PFSK-1 (cell line): Measurements from ENCODE around the gene HAPLN2.

Source experiments
- FOXP2 ChIP-seq: optimal IDR thresholded peaks from 2 replicates; pipeline ENCODE3; 2011; ENCODE audit warnings: borderline replicate concordance, control low read depth, inconsistent platforms; ENCODE audit not compliant: insufficient read depth; ENCODE audit errors: extremely low read length, extremely low read depth
- POLR2AphosphoS5 ChIP-seq: IDR thresholded peaks from 2 replicates; pipeline ENCODE4 v1.6.1; 2012; ENCODE audit warnings: low read depth, mild to moderate bottlenecking, control low read depth, low read length, moderate library complexity
- SIN3A ChIP-seq: IDR thresholded peaks from 2 replicates; pipeline ENCODE4 v1.6.1; 2012; ENCODE audit warnings: mild to moderate bottlenecking, low read length, moderate library complexity, borderline replicate concordance; ENCODE audit not compliant: insufficient read depth

- TF ChIP-seq POLR2AphosphoS5 (no peak), FOXP2 (no peak), SIN3A (no peak)
Measured at GRCh38 chr1:156586892-156587477, 32.2 kb upstream of the HAPLN2 start.
